ENCODE measurements around the gene P2RX6. TPM values are rescaled to one million over a fixed set of nuclear protein-coding genes. Genes with fewer than 3 reads are reported as not detected.

P2RX6 gene
- polyA plus RNA-seq, 1 donor (not counting 4 experiments of a cell fraction or from before 2014, with no cell fraction given): 0.87 TPM

- Histone ChIP-seq H3K4me2 (ENCODE audit: control insufficient read depth, extremely low read depth, insufficient read depth, low read depth, low read length) (peak within 1 kb of the TSS; percentile 83), H3K9me3 (ENCODE audit: control insufficient read depth, low read depth, low read length) (no peaks in the 10 kb centered on the region), H3K27me3 (ENCODE audit: control insufficient read depth, extremely low read depth, insufficient read depth, low read length) (no peaks in the 10 kb centered on the region), H3K27ac (ENCODE audit: control insufficient read depth, insufficient read depth, low read length) (no peak within 1 kb of the TSS), H2AFZ (ENCODE audit: control insufficient read depth, low read length) (peak within 1 kb of the TSS; percentile 82), H3K79me2 (ENCODE audit: control insufficient read depth, insufficient read depth, low read length) (no peaks in the 10 kb centered on the region), H3K9me1 (ENCODE audit: control insufficient read depth, extremely low read depth, insufficient read depth, low read length) (no peaks in the 10 kb centered on the region), H3K4me1 (ENCODE audit: control insufficient read depth, extremely low read depth, insufficient read depth, low read length) (peaks cover 18% of the 10 kb centered on the region), H3K4me3 (ENCODE audit: control insufficient read depth in 2 of 3, extremely low read depth in 1 of 3, insufficient read depth in 2 of 3, low read depth in 1 of 3, low read length in 3 of 3) (peak within 1 kb of the TSS; percentile 21 to 59 (median 44)), H3K9ac (ENCODE audit: control insufficient read depth, extremely low read depth, insufficient read depth, low read length) (peak within 1 kb of the TSS; percentile 34), H4K20me1 (ENCODE audit: control insufficient read depth, extremely low read depth, insufficient read depth, low read length) (no peaks in the 10 kb centered on the region), H3K36me3 (ENCODE audit: control insufficient read depth in 2 of 2, extremely low read depth in 1 of 2, insufficient read depth in 2 of 2, low read length in 2 of 2) (no peaks in the 10 kb centered on the region)
- DNase-seq (ENCODE audit: low read depth, low spot score) (no peak), FAIRE-seq (peak; percentile 13)
- dilution Hi-C loops (cut with MboI; ENCODE audit: extremely low pct_ligation_motif_present, low sequenced_read_pairs): no loop called here
- TF ChIP-seq CTCF (optimal IDR thresholded peaks at IDR 0.05 in 1 of 3, IDR thresholded peaks at IDR 0.05 in 1 of 3, conservative IDR thresholded peaks at IDR 0.05 in 1 of 3; ENCODE audit: extremely low read depth in 1 of 3, insufficient read depth in 2 of 3, low read length in 3 of 3) (no peak), EZH2 (IDR thresholded peaks at IDR 0.05; ENCODE audit: low read length) (no peak)
These were observed 30.8 kb downstream of the P2RX6 start, which contains the start of gene LRRC74B for GRCh38 chr22:21045585-21046294. TSS of gene LRRC74B (plus strand) at chr22:21045946. CDS start at chr22:21045987, 41 bp downstream.

GRCh38 chr22:21047035-21047661 is 32.2 kb downstream of the P2RX6 start:
- no peaks in the 10 kb centered on the region for H4K20me1 ChIP-seq (ENCODE audit: control insufficient read depth, extremely low read depth, insufficient read depth, low read length)
- no peak overlapping the region for H3K4me3 ChIP-seq (ENCODE audit: control insufficient read depth in 2 of 3, extremely low read depth in 1 of 3, insufficient read depth in 2 of 3, low read depth in 1 of 3, low read length in 3 of 3)
- H3K4me1 ChIP-seq (ENCODE audit: control insufficient read depth, extremely low read depth, insufficient read depth, low read length): peaks cover 21% of the 10 kb centered on the region
- no peak for DNase-seq (ENCODE audit: low read depth, low spot score)
- no peak overlapping the region for H3K4me2 ChIP-seq (ENCODE audit: control insufficient read depth, extremely low read depth, insufficient read depth, low read depth, low read length)
- H3K9ac ChIP-seq (ENCODE audit: control insufficient read depth, extremely low read depth, insufficient read depth, low read length): no peak overlapping the region
- dilution Hi-C loops (cut with MboI; ENCODE audit: extremely low pct_ligation_motif_present, low sequenced_read_pairs): no loop called here
- H3K79me2 ChIP-seq (ENCODE audit: control insufficient read depth, insufficient read depth, low read length): no peaks in the 10 kb centered on the region
- FAIRE-seq: no peak
- H2AFZ ChIP-seq (ENCODE audit: control insufficient read depth, low read length): no peak overlapping the region
- TF ChIP-seq EZH2 (IDR thresholded peaks at IDR 0.05; ENCODE audit: low read length) (no peak), CTCF (optimal IDR thresholded peaks at IDR 0.05 in 1 of 3, IDR thresholded peaks at IDR 0.05 in 1 of 3, conservative IDR thresholded peaks at IDR 0.05 in 1 of 3; ENCODE audit: extremely low read depth in 1 of 3, insufficient read depth in 2 of 3, low read length in 3 of 3) (no peak)
- no peak overlapping the region for H3K27ac ChIP-seq (ENCODE audit: control insufficient read depth, insufficient read depth, low read length)
- no peaks in the 10 kb centered on the region for H3K36me3 ChIP-seq (ENCODE audit: control insufficient read depth in 2 of 2, extremely low read depth in 1 of 2, insufficient read depth in 2 of 2, low read length in 2 of 2)
- H3K9me1 ChIP-seq (ENCODE audit: control insufficient read depth, extremely low read depth, insufficient read depth, low read length): no peaks in the 10 kb centered on the region
- H3K27me3 ChIP-seq (ENCODE audit: control insufficient read depth, extremely low read depth, insufficient read depth, low read length): no peaks in the 10 kb centered on the region
- H3K9me3 ChIP-seq (ENCODE audit: control insufficient read depth, low read depth, low read length): no peaks in the 10 kb centered on the region
